BLaER1 (cell line): ENCODE measurements around the gene BTNL8.
"Not testable (repeated sequence)": the region's sequence is repeated elsewhere in the genome, so short reads cannot be mapped to it uniquely, and the experiment has no call there.

Source experiments
- H3K27ac ChIP-seq: shearing (Covaris generic); formaldehyde crosslinking; 2 replicates; pipeline ENCODE4 v1.8.1; 2022
- H3K27me3 ChIP-seq: shearing (Covaris generic); formaldehyde crosslinking; 2 replicates; pipeline ENCODE4 v1.8.1; 2022
- H3K36me3 ChIP-seq: shearing (Covaris generic); formaldehyde crosslinking; 2 replicates; pipeline ENCODE4 v1.8.1; 2022
- H3K4me1 ChIP-seq: shearing (Covaris generic); formaldehyde crosslinking; 2 replicates; pipeline ENCODE4 v1.8.1; 2022
- H3K4me2 ChIP-seq: shearing (Covaris generic); formaldehyde crosslinking; 2 replicates; pipeline ENCODE4 v1.8.1; 2022
- H3K4me3 ChIP-seq: shearing (Covaris generic); formaldehyde crosslinking; 2 replicates; pipeline ENCODE4 v1.8.1; 2022
- H3K9ac ChIP-seq: shearing (Covaris generic); formaldehyde crosslinking; 2 replicates; pipeline ENCODE4 v1.8.1; 2022
- H3K9me3 ChIP-seq: shearing (Covaris generic); formaldehyde crosslinking; 2 replicates; pipeline ENCODE4 v1.8.1; 2022
- H4K20me1 ChIP-seq: shearing (Covaris generic); formaldehyde crosslinking; 2 replicates; pipeline ENCODE4 v1.8.1; 2022
- Cebpa-rat ChIP-seq: shearing (Covaris generic); IDR thresholded peaks from 2 replicates; pipeline ENCODE4 v1.8.1; 2022

The BTNL8 gene

DNA sequence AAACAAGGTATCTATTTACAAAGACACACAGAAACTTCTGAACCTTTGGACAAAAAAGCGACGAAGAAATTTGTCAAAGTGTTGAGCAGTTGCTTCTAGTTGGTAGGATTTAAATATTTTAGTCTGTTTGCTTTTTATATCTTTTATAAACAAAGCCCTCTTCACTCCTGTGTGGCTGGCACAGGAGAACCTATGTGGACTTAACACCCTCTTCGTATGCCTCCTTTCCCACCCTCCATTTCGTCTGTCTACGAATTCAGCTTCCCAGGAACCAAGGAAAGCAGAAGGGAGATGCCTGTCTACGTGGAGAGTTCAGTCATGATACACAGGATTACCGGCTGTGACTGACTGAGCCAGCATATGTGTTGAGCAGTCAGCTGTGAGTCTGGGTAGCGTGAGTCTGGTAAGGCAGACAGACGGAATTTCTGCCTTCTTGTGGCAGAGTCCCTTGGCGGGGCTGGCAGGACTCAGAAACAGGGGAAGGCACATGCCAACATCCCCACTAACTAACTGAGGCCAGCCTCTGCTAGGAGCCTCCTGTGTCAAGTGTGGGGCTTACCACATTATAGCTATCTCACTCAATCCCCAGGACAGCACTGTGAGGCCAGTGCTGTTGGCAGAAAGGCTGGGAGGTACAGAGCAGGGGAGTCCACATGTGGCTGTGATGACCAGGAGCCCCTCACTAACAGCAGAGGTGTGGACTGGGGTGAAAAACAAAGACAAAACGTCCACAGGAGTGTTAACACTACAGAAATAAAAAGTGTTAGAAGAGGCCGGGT, 24.0 kb upstream of the BTNL8 start:
- H3K4me3 ChIP-seq: no peak overlapping the region
- no peak overlapping the region for H3K4me2 ChIP-seq
- H3K9ac ChIP-seq: no peak overlapping the region
- H3K27ac ChIP-seq: no peak overlapping the region
- no peak for TF ChIP-seq Cebpa-rat
- H3K4me1 ChIP-seq: no peaks in the 10 kb centered on the region
- H3K36me3 ChIP-seq: no peaks in the 10 kb centered on the region
- no peaks in the 10 kb centered on the region for H3K27me3 ChIP-seq
- H3K9me3 ChIP-seq: no peaks in the 10 kb centered on the region
- no peaks in the 10 kb centered on the region for H4K20me1 ChIP-seq

DNA sequence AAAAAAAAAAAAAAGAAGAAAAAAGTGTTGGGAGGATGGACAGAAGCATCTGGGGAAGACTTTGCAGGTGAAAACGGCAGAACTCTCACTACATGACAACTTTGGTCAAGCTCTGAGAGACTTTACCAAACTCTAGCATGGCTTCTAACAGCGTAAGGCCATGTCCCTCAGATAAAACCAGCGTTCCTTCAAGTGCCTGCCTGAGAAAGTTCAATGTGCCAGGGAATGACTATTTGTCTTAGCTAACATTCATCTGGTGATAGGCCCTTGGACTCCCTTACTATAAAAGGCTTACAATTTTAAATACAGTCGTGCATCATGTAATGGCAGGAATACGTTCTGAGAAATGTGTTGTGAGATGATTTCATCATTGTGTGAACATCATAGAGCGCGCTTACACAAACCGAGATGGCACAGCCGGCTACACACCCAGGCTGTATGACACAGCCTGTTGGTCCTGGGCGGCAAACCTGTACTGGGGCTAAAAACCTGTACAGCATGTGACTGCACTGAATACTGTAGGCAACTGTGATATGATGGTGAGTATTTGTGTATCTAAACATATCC, 23.0 kb upstream of the BTNL8 start:
- Histone ChIP-seq H3K4me2 (no peak overlapping the region), H3K9ac (no peak overlapping the region), H3K4me1 (no peaks in the 10 kb centered on the region), H4K20me1 (no peaks in the 10 kb centered on the region), H3K9me3 (no peaks in the 10 kb centered on the region), H3K27me3 (no peaks in the 10 kb centered on the region), H3K36me3 (no peaks in the 10 kb centered on the region), H3K27ac (no peak overlapping the region), H3K4me3 (no peak overlapping the region)
- TF ChIP-seq Cebpa-rat: no peak

DNA sequence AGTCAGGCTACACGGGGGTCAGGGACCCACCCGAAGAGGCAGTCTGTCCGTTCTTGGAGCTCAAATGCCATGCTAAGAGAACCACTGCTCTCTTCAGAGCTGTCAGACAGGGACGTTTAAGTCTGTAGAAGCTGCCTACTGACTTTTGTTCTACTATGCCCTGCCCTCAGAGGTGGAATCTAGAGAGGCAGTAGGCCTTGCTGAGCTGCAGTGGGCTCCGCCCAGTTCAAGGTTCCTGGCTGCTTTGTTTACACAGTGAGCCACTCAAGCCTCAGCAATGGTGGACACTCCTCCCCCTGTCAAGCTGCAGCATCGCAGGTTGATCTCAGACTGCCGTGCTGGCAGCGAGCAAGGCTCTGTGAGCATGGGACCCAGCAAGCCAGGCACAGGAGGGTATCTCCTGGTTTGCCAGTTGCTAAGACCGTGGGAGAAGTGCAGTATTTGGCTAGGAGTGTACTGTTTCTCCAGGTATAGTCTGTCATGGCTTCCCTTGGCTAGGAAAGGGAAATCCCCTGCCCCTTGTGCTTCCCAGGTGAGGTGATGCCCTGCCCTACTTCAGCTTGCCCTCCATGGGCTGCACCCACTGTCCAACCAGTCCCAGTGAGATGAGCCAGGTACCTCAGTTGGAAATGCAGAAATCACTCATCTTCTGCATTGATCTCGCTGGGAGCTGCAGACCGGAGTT, 13.0 kb upstream of the BTNL8 start:
- not testable (repeated sequence) for H3K36me3 ChIP-seq, H3K9ac ChIP-seq, H3K4me3 ChIP-seq, H3K4me1 ChIP-seq, H4K20me1 ChIP-seq, H3K27me3 ChIP-seq, H3K27ac ChIP-seq, H3K9me3 ChIP-seq, H3K4me2 ChIP-seq

DNA sequence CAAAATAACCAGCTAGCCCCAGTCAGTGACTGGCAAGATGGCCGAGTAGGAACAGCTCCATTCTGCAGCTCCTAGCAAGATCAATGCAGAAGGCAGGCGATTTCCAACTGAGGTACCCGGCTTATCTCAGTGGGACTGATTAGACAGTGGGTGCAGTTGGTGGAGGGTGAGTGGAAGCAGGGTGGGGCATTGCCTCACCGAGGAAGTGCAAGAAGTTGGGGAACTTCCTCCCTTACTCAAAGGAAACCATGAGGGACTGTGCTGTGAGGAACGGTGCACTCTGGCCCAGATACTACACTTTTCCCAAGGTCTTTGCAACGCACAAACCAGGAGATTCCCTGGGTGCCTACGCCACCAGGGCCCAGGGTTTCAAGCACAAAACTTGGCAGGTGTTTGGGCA, 9.6 kb upstream of the BTNL8 start:
- H3K9me3 ChIP-seq: peaks cover 3% of the 10 kb centered on the region; the same call in 1 of the 2 replicates
- no peaks in the 10 kb centered on the region for H3K4me1 ChIP-seq
- H3K27me3 ChIP-seq: no peaks in the 10 kb centered on the region
- H3K4me3 ChIP-seq: no peak overlapping the region
- no peak for TF ChIP-seq Cebpa-rat
- H3K9ac ChIP-seq: no peak overlapping the region
- H3K36me3 ChIP-seq: no peaks in the 10 kb centered on the region
- H3K4me2 ChIP-seq: no peak overlapping the region
- no peak overlapping the region for H3K27ac ChIP-seq
- no peaks in the 10 kb centered on the region for H4K20me1 ChIP-seq

DNA sequence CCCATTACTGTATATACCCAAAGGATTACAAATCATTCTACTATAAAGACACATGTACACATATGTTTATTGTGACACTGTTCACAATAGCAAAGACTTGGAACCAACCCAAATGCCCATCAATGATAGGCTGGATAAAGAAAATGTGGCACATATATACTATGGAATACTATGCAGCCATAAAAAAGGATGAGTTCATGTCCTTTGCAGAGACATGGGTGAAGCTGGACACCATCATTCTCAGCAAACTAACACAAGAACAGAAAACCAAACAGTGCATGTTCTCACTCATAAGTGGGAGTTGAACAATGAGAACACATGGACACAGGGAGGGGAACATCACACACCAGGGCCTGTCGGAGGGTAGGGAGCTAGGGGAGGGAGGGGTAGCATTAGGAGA, 3.6 kb upstream of the BTNL8 start:
- H3K27ac ChIP-seq, H3K9ac ChIP-seq, H3K4me1 ChIP-seq, H3K4me3 ChIP-seq, H3K4me2 ChIP-seq, H3K27me3 ChIP-seq, H4K20me1 ChIP-seq, H3K36me3 ChIP-seq: not testable (repeated sequence)
- H3K9me3 ChIP-seq: peaks cover 11% of the 10 kb centered on the region

DNA sequence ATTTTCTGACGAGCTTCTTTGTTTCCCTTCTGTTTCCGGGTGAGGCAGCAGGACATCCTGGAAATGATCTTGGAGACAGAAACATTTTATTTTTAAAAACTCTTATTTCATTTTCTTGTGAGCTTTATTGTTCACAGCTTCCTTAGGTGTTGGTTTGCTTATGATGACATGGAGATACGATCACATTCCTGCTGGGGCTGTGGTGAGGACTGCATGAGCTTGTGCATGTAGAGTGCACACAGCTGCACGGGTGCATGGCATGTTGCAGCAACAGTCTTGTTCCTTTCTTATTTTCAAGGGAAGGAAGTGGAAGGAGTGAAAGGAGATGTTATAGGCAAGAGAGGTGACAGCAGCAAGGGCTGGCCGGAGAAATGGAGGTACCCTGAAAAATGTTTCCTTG, 1.2 kb downstream of the BTNL8 start:
- Histone ChIP-seq H3K4me3 (no peak overlapping the region), H3K36me3 (no peaks in the 10 kb centered on the region), H3K27ac (no peak overlapping the region), H3K4me2 (no peak overlapping the region), H3K9ac (no peak overlapping the region), H3K4me1 (0 out of 2 replicates have a peak, but pooled peaks cover 7% of the 10 kb centered on the region), H3K9me3 (peaks cover 5% of the 10 kb centered on the region), H3K27me3 (no peaks in the 10 kb centered on the region), H4K20me1 (no peaks in the 10 kb centered on the region)
- no peak for TF ChIP-seq Cebpa-rat

DNA sequence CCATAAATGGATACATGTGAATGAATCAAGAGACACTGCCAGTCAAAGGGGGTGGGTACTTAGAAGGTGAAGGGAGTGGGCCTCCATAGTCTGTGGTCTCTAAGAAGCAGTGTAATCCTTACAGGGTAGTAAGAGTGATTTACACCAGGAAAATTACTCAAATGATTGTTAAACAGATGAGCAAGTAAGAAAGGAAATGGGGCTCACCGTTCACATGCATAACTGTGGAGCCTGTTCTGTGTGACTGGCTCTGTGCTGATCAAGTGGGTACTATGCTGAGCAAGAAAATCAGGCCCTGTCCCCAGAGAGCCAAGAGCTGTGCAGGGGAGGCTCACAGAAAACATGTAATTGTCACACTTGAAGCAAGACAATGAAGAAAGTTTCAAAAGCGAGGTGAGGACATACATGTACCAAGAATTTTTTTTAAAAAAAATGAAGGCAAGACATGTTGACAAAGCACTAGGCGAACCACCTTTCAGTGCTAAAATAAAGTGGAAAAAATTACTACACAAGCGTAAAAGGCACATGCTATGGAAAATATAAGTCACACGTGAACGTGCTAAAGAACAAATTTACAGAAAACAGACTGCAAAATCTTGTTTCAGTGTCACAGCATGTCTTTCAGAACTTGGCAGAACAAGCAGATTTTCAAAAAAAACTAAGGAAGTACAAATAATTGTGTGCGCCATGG, 2.5 kb downstream of the BTNL8 start:
- Histone ChIP-seq H3K9ac (no peak overlapping the region), H3K9me3 (peaks cover 5% of the 10 kb centered on the region), H3K4me2 (no peak overlapping the region), H3K27ac (no peak overlapping the region), H3K36me3 (no peaks in the 10 kb centered on the region), H3K4me3 (no peak overlapping the region), H3K27me3 (no peaks in the 10 kb centered on the region), H3K4me1 (0 out of 2 replicates have a peak, but pooled peaks cover 7% of the 10 kb centered on the region), H4K20me1 (no peaks in the 10 kb centered on the region)
- no peak for TF ChIP-seq Cebpa-rat

DNA sequence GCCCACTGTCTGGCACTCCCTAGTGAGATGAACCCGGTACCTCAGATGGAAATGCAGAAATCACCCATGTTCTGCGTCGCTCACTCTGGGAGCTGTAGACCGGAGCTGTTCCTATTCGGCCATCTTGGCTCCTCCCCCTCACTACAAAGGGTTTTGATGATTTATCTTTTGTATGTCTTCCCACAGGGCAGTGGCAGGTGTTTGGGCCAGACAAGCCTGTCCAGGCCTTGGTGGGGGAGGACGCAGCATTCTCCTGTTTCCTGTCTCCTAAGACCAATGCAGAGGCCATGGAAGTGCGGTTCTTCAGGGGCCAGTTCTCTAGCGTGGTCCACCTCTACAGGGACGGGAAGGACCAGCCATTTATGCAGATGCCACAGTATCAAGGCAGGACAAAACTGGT, 9.4 kb downstream of the BTNL8 start:
- Histone ChIP-seq H3K27me3 (no peaks in the 10 kb centered on the region), H3K4me3 (no peak overlapping the region), H3K9me3 (peaks cover 5% of the 10 kb centered on the region; the same call in 1 of the 2 replicates), H4K20me1 (no peaks in the 10 kb centered on the region), H3K4me1 (peaks cover 16% of the 10 kb centered on the region; the same call in 1 of the 2 replicates), H3K36me3 (no peaks in the 10 kb centered on the region), H3K4me2 (peak overlapping the region; percentile 36; the same call in 1 of the 2 replicates), H3K27ac (0 out of 2 replicates have a peak overlapping the region, but pooled peaks have one; percentile 38), H3K9ac (no peak overlapping the region)
- no peak for TF ChIP-seq Cebpa-rat

DNA sequence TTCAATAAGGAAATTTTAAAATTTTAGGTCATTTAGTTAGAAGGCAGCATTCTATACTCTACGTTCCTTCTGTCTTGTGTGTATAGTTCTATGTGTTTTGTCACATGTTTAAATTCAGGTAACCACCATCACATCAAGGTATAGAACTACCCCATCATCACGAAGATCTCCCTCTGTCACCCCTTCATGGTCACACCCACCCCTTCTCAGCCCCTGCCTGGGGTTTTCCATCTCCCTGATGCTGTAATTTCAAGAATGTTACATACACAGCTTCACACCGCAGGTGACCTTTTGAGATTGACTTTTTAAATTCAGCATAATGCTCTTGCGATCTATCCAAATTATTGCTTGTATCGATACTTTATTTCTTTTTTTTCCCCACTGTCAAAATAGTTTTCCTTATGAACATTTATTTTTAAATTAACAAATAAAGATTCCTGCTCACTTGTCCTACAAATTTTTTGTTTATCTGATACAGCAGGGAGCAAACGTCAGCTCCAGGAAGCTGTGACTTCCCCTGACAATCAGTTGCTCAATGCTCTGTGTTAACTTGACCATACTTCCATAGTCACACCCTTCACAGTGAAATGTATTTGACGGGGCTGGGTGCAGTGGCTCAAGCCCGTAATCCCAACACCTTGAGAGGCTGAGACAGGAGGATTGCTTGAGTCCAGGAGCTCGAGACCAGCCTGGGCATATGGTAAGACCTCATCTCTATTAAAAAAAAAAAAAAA, 10.2 kb downstream of the BTNL8 start:
- Histone ChIP-seq H3K4me2 (0 out of 2 replicates have a peak overlapping the region, but pooled peaks have one; percentile 17), H3K9ac (no peak overlapping the region), H4K20me1 (no peaks in the 10 kb centered on the region), H3K4me3 (no peak overlapping the region), H3K4me1 (peaks cover 16% of the 10 kb centered on the region; the same call in 1 of the 2 replicates), H3K36me3 (no peaks in the 10 kb centered on the region), H3K27me3 (no peaks in the 10 kb centered on the region), H3K9me3 (peaks cover 12% of the 10 kb centered on the region; the same call in 1 of the 2 replicates), H3K27ac (no peak overlapping the region)
- TF ChIP-seq Cebpa-rat: no peak
